ENCODE data around the gene FAM47C.
"Not testable (repeated sequence)": the region's sequence is repeated elsewhere in the genome, so short reads cannot be mapped to it uniquely, and the experiment has no call there.

- TF ChIP-seq CTCF, POLR2A, POLR2AphosphoS5 (IDR thresholded peaks at IDR 0.05): not testable (repeated sequence)
Observed at GRCh38 chrX:37042956-37043885, 35.1 kb downstream of the FAM47C start.

Measured in transverse colon (tissue), 4 donors.